IMR-90 (cell line): Measurements from ENCODE around the gene WDR76.

ENCODE experiments used
- CTCF ChIP-seq: conservative IDR thresholded peaks from 2 replicates; pipeline ENCODE4 v1.5.1; 2012; ENCODE audit warnings: mild to moderate bottlenecking, low read depth, low read length, improper control_type of control experiment
- FOS ChIP-seq: fragments of 150-350 bp; IDR thresholded peaks from 2 replicates; pipeline ENCODE4 v1.6.1; 2016; ENCODE audit warnings: low read depth, low read length
- POLR2A ChIP-seq: IDR thresholded peaks from 2 replicates; pipeline ENCODE4 v1.6.1; 2012; ENCODE audit warnings: mild to moderate bottlenecking, low read depth, low read length
- RFX5 ChIP-seq: IDR thresholded peaks from 2 replicates; pipeline ENCODE4 v1.8.0; 2012; ENCODE audit warnings: low read depth, mild to moderate bottlenecking, low read length, moderate library complexity

- no peak for TF ChIP-seq CTCF
- TF ChIP-seq POLR2A = no peak
- no peak for TF ChIP-seq RFX5
- TF ChIP-seq FOS = no peak
These were observed 73.1 kb downstream of the WDR76 start for GRCh38 chr15:43899928-43900327.
